BJ (cell line): ENCODE measurements around the gene DSN1. TPM values are rescaled to one million over a fixed set of nuclear protein-coding genes. Genes with fewer than 3 reads are reported as not detected.

Experiments used
- CTCF ChIA-PET: fragments of 350-600 bp; formaldehyde crosslinking; extraction: SDS; loops from one replicate; lab custom pipeline; 2021; ENCODE audit warnings: antibody characterized with exemption, inconsistent platforms; lab: Yijun Ruan, JAX
- POLR2A ChIA-PET: fragments of 300-600 bp; sonication (Branson Sonifier 250); formaldehyde crosslinking; extraction: SDS; loops from one replicate; lab custom pipeline; 2021; ENCODE audit warnings: antibody characterized with exemption; lab: Charles Lee
- DNase-seq: peaks from one replicate; pipeline ENCODE4 v3.0.0-alpha.2; 2011; ENCODE audit warnings: low read depth
- H3K27me3 ChIP-seq: 2 replicates; pipeline ENCODE4 v1.6.0; 2011; ENCODE audit warnings: low read length; ENCODE audit not compliant: control insufficient read depth, insufficient read depth
- H3K36me3 ChIP-seq: 2 replicates; pipeline ENCODE4 v1.5.1; 2011; ENCODE audit warnings: low read length; ENCODE audit not compliant: control insufficient read depth, insufficient read depth
- H3K4me3 ChIP-seq: 2 replicates; pipeline ENCODE4 v1.5.1; 2011; ENCODE audit warnings: low read depth, mild to moderate bottlenecking, control low read depth, low read length
- CTCF ChIP-seq: IDR thresholded peaks from 2 replicates; pipeline ENCODE4 v1.5.1; 2011; ENCODE audit warnings: low read depth, mild to moderate bottlenecking, control low read depth, inconsistent platforms, low read length, moderate library complexity; ENCODE audit not compliant: insufficient read depth
- polyA plus RNA-seq: library from polyadenylated mRNA; depleted of rRNA; stranded (reverse); fragments of >200 nt; gene quantifications from 2 replicates; pipeline ENCODE4 v1.2.3, GENCODE V29; 2011

DSN1 gene
- polyA plus RNA-seq, 1 experiment = 7.3 TPM

GRCh38 chr20:36791862-36792261 lies 18.3 kb upstream of the DSN1 start:
- peaks cover 28% of the 10 kb centered on the region for H3K36me3 ChIP-seq
- no peak overlapping the region for H3K4me3 ChIP-seq
- no peaks in the 10 kb centered on the region for H3K27me3 ChIP-seq
- TF ChIP-seq CTCF = no peak
- ChIA-PET POLR2A (no interaction called here), CTCF (interaction anchor here (0.7 to 3.5 kb wide), 8 partner anchors 12 to 95 kb away, joined by 3 to 12 read pairs (median 4); no protein-coding TSS in a partner anchor)
- DNase-seq = no peak

- TF ChIP-seq CTCF = no peak
- DNase-seq = no peak
- no peak overlapping the region for H3K4me3 ChIP-seq
- ChIA-PET CTCF (interaction anchor here (2.4 to 3.8 kb wide), 2 partner anchors 12 to 22 kb away, joined by 9 to 16 read pairs; partner anchors contain the start of gene DSN1), POLR2A (no interaction called here)
- H3K36me3 ChIP-seq = peaks cover 23% of the 10 kb centered on the region
- H3K27me3 ChIP-seq = no peaks in the 10 kb centered on the region
Measured at GRCh38 chr20:36786663-36787062, 13.1 kb upstream of the DSN1 start.

- Histone ChIP-seq H3K36me3 (peaks cover 20% of the 10 kb centered on the region), H3K27me3 (no peaks in the 10 kb centered on the region), H3K4me3 (no peak overlapping the region)
- TF ChIP-seq CTCF = no peak
- POLR2A ChIA-PET = no interaction called here
- CTCF ChIA-PET = interaction anchor here (2.4 to 3.8 kb wide), 2 partner anchors 12 to 22 kb away, joined by 9 to 16 read pairs; partner anchors contain the start of gene DSN1
- no peak for DNase-seq
Measured at GRCh38 chr20:36786246-36786645, 12.7 kb upstream of the DSN1 start.

- TF ChIP-seq CTCF = no peak
- ChIA-PET POLR2A (no interaction called here), CTCF (interaction anchor here (2.4 to 3.8 kb wide), 2 partner anchors 11 to 23 kb away, joined by 9 to 16 read pairs; partner anchors contain the start of gene DSN1)
- H3K27me3 ChIP-seq = no peaks in the 10 kb centered on the region
- no peak overlapping the region for H3K4me3 ChIP-seq
- DNase-seq = no peak
- peaks cover 21% of the 10 kb centered on the region for H3K36me3 ChIP-seq
Measured at GRCh38 chr20:36785308-36785707, 11.7 kb upstream of the DSN1 start.

GRCh38 chr20:36784900-36785299 lies 11.3 kb upstream of the DSN1 start:
- POLR2A ChIA-PET = no interaction called here
- Histone ChIP-seq H3K27me3 (no peaks in the 10 kb centered on the region), H3K4me3 (no peak overlapping the region), H3K36me3 (peaks cover 21% of the 10 kb centered on the region)
- TF ChIP-seq CTCF = no peak
- CTCF ChIA-PET = interaction anchor here (2.4 to 3.8 kb wide), 2 partner anchors 11 to 24 kb away, joined by 9 to 16 read pairs; partner anchors contain the start of gene DSN1
- DNase-seq = no peak
